Measurements from ENCODE around the gene PAFAH1B1. TPM values are rescaled to one million over a fixed set of nuclear protein-coding genes. Genes with fewer than 3 reads are reported as not detected.

The PAFAH1B1 gene
- total RNA-seq, 1 donor from 2014 or later, result 155 TPM

DNA sequence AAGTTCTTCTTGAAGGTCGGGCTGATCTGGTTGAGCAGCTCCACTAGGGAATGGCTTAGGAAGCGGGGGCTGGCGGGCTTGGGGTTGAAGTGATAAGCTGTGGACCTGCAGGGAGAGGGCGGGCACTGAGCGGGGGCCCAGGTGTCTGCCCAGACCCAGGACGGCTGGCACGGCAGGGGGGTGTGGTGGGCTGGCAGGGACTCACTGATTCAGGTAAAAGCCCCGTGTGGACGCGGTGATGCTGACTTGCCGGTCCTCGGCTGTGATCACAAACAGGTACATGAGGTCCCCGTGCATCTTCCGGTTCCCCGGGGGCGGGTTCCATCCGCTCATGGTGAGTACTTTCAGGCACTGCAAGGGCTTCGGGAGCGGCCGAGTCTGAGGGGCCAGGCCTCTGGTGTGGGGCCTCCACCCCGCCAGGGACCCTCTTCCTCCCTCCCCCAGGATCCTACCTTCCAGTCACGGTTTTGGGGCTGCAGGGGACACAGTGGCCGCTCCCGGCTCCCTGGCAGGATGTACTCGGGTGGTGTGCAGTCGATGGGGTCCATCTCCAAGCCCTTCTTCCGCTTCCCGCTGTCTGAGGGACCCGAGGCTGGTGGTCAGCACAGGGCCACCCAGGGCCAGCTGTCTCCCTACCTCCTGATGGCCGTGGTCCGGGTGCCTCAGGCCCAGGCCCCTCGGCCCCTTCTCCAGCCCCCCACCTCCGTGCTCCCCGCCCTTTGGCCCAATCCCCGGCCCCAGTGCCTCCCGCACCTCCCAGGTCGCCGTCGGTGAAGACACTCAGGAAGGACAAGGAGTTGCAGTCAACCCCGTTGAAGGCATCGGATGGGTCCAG, 107.9 kb downstream of the PAFAH1B1 start:
- intact Hi-C loops (cut with micrococcal nuclease), result no loop called here

- intact Hi-C loops (cut with micrococcal nuclease), result no loop called here
Observed at GRCh38 chr17:2701996-2702741, 108.7 kb downstream of the PAFAH1B1 start.

DNA sequence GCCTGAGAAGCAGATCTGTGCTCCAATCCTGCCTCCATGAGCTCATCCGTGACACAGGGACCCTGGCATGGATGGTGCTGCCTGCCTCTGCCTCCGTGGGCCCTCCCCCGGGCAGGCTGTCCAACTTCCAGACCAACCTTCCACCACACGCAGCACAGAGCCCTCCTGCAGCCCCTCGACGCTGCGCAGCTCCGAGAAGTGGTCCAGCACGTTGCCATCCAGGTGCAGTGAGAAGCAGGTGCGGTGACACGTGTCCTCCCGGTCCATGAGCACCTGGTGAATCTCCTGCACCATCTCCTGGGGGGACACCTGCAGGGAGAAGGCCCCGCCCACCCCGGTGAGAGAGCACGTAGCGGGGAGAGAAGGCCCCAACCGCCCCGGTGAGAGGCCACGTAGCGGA, 109.7 kb downstream of the PAFAH1B1 start:
- intact Hi-C loops (cut with micrococcal nuclease), result no loop called here

- intact Hi-C loops (cut with micrococcal nuclease), result no loop called here
Observed at GRCh38 chr17:2703606-2704005, 110.2 kb downstream of the PAFAH1B1 start.

- intact Hi-C loops (cut with micrococcal nuclease), result no loop called here
Observed at GRCh38 chr17:2704031-2704889, 110.8 kb downstream of the PAFAH1B1 start.

DNA sequence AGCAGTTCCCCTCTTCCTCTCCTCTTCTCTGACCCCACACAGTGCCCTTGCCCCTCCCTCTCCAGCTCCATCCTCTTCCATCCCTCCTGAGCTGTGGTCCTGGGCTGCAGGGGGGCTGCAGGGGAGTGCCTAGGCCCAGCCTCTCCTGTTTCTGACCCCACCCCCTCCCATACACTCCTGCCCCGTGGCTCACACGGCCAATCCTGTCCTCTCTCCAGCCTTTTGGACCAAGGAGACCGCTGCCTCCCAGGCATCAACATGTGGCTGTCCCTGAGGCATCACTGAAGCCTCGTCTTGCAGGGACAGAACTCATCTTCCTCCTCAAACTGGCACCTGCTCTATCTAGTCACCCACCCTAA, 111.4 kb downstream of the PAFAH1B1 start:
- intact Hi-C loops (cut with micrococcal nuclease), result no loop called here

DNA sequence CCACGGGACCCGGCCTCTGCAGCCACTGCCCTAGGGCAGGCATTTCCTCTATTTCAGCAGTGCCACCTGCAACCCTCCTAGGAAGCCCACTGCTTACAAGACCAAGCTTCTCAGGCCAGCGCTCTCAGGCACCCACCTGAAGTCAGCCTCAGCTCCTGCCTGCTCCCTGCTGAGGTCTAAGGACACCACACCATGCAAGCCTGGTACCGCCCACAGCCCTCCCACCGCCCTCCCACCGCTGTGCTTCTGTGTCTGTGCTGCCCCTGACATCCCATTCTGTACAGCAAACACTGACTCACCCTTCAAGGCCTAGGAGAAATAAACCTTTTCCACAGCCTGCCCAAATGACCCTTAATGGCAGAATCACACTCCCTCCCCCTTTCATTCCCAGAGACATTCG, 111.8 kb downstream of the PAFAH1B1 start:
- intact Hi-C loops (cut with micrococcal nuclease), result no loop called here

GRCh38 chr17:2705888-2706795, 112.7 kb downstream of the PAFAH1B1 start:
- intact Hi-C loops (cut with micrococcal nuclease), result no loop called here

- intact Hi-C loops (cut with micrococcal nuclease), result no loop called here
Observed at GRCh38 chr17:2706911-2707510, 113.6 kb downstream of the PAFAH1B1 start.

DNA sequence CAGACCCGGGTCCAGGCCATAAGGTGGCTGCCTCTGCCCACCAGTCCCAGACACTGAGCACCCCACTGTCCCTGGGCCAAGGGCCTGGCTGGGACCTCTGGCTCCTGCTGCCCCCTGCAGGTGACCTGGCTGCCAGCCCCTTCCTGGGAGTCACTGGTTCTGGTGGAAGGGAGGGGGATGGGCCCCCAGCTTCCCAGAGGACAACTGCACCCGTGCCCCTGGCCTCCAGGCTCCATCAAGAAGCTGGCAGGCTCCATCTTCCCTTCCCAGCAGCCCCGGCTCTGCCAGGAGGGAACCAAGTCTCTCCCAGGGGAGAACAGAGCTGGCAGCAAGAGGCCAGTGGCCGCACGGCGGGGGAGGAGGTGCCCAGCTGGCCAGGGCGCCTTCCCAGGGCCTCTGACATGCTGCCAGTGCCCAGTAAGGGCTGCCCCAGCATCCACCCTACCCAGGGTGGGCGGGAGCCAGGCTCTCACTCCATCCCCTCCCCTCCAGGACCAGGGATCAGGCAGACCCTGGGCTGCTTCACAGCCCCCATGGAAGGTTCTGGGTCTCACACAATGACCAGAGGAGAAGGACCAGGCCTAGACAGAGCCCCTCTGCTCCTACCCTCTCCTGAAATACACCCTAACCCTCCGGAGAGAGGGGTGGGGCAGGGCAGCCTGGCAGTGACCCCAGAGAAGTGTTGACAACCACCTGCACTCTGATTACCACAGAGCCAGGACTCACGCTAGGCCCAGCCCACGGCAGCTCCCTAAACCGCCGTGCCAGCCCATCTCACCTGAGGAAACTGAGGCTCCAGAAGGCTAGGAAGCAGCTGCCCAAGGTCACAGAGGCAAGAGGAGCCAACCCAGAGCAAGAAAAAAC, 114.5 kb downstream of the PAFAH1B1 start:
- intact Hi-C loops (cut with micrococcal nuclease), result loop anchor here (2.0 kb wide), 1 partner anchor 17 kb away; no protein-coding TSS in a partner anchor

DNA sequence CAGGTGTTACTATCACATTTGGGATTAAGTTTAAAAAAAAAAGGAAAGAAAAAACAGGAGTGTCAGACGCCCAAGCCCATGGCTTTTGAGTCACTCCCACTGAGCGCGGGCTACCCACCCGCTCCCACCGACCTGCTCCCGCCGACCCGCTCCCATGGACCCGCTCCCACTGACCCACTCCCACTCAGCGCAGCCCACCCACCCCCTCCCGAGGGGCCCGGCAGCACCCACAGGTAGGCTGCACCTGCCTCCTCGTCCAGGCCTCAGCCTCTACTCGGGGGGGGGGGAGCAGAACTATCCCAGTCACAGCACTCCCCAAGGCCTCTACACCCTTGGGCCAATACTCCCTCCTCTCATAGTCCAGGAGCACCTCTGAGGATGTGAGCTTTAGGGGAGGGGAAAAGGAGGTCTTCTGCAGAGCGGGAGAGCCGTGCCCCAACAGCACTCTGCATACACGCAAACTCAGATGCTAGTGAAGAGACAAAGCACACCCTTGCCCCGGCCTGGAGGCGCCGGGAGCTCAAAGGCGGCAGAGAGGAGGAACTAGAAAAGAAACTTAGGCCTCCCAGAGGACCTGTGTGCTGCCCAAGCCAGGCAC, 115.2 kb downstream of the PAFAH1B1 start:
- intact Hi-C loops (cut with micrococcal nuclease), result loop anchor here (2.0 kb wide), 1 partner anchor 18 kb away; no protein-coding TSS in a partner anchor

GRCh38 chr17:2709183-2709661, 115.8 kb downstream of the PAFAH1B1 start:
- intact Hi-C loops (cut with micrococcal nuclease), result loop anchor here (2.0 kb wide), 1 partner anchor 18 kb away; no protein-coding TSS in a partner anchor

DNA sequence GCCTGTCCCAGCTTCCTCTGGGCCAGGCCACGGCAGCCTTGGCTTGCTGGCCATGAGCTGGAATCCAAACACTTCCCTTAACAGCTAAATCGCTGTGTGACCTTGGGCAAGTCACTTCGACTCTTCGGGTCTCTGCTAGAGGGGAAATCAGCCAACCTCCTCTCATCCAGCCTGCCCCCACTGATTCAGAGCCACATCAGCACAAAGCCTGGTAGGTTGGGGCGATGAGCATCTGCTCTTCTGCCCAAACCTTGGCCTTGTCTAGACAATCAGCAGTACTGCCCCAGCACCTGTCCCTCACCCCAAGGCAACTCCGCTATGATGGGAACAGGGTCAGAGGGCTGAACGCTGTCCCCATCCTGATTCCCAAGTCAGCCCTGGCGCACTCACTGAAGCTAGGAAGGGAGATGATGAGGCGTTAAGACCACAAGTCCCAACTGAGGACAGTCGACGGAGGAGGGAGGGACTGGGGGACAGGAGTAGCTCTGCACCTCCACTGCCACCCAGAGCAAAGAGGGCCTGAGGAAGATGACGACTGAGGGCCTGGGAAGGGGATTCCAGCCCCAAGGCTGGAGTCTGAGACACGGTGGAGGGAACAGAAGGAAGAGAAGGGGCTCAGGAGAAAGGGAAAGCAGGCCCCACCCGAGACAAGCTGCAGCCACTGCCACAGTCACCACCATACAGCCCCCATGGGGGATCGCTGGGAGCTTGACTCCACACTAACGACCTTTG, 116.8 kb downstream of the PAFAH1B1 start:
- intact Hi-C loops (cut with micrococcal nuclease), result loop anchor here (2.0 to 5.0 kb wide), 3 partner anchors 117 to 408 kb away; partner anchors contain the start of genes METTL16, PAFAH1B1, SMG6 and SRR

DNA sequence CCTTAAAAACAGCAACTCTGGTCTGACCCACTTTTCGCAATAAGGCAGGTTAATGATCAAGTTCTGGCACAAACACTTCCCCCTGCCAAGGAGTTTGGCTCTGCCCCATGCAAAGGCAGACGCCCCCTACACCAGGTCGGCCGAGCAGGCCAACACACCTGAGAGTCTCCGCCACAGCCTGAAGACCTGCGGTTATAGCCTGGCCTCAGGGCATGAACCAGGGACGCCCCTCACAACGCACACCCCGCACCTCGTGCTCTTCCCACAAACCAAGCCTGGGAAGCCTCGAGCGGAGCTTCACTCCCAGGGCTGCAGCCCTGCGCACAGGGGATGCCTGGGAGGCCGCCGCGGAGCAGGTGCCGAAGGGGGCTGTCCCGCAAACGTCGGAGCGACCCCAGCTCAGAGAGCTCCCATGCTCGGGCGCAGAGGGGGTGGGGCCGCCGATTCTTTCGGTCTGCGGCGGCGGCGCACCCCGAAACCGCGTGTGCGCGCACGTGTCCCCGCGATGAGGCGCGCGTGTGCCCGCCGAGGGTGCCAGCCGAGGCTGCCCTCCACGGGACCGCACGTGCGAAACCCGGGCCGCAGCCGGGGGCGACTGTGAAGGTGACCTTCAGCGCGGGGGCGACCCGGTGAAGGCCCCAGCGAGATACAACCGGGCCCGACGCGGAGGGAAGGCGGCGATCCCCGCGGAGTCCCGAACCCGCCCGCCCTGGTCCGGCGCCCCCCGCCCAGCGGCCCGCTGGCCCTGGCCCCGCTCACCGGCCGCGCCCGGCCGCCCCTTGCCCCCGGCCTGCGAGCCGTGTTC, 117.6 kb downstream of the PAFAH1B1 start:
- intact Hi-C loops (cut with micrococcal nuclease), result loop anchor here (1.0 to 5.0 kb wide), 4 partner anchors 118 to 409 kb away; partner anchors contain the start of genes METTL16, MNT, PAFAH1B1 and SMG6

- intact Hi-C loops (cut with micrococcal nuclease), result loop anchor here (1.0 to 5.0 kb wide), 4 partner anchors 119 to 409 kb away; partner anchors contain the start of genes METTL16, MNT, PAFAH1B1 and SMG6
Observed at GRCh38 chr17:2711608-2712299, 118.3 kb downstream of the PAFAH1B1 start, which contains the start of gene CLUH. TSS of gene CLUH (minus strand) at chr17:2711764. CDS start at chr17:2711661, 103 bp downstream.
